PFSK-1 (cell line): ENCODE results near the gene GCLC.

Source experiments
- FOXP2 ChIP-seq: optimal IDR thresholded peaks from 2 replicates; pipeline ENCODE3; 2011; ENCODE audit warnings: borderline replicate concordance, control low read depth, inconsistent platforms; ENCODE audit not compliant: insufficient read depth; ENCODE audit errors: extremely low read length, extremely low read depth
- POLR2AphosphoS5 ChIP-seq: IDR thresholded peaks from 2 replicates; pipeline ENCODE4 v1.6.1; 2012; ENCODE audit warnings: low read depth, mild to moderate bottlenecking, control low read depth, low read length, moderate library complexity
- SIN3A ChIP-seq: IDR thresholded peaks from 2 replicates; pipeline ENCODE4 v1.6.1; 2012; ENCODE audit warnings: mild to moderate bottlenecking, low read length, moderate library complexity, borderline replicate concordance; ENCODE audit not compliant: insufficient read depth
- TAF1 ChIP-seq: IDR thresholded peaks from 2 replicates; pipeline ENCODE4 v1.6.1; 2012; ENCODE audit warnings: low read length, control low read depth, borderline replicate concordance; ENCODE audit not compliant: insufficient read depth
- TF ChIP-seq, protein P1 (sequence below), 2 experiments: IDR thresholded peaks; 2 replicates each; pipeline versions ENCODE4 v1.6.1 to v1.8.0; 2011 to 2012; ENCODE audit warnings: low read depth in 2 of 2, low read length in 2 of 2, control low read depth in 1 of 2, inconsistent platforms in 1 of 2, mild to moderate bottlenecking in 1 of 2, moderate library complexity in 1 of 2; ENCODE audit not compliant: insufficient read depth in 1 of 2

The GCLC gene

DNA sequence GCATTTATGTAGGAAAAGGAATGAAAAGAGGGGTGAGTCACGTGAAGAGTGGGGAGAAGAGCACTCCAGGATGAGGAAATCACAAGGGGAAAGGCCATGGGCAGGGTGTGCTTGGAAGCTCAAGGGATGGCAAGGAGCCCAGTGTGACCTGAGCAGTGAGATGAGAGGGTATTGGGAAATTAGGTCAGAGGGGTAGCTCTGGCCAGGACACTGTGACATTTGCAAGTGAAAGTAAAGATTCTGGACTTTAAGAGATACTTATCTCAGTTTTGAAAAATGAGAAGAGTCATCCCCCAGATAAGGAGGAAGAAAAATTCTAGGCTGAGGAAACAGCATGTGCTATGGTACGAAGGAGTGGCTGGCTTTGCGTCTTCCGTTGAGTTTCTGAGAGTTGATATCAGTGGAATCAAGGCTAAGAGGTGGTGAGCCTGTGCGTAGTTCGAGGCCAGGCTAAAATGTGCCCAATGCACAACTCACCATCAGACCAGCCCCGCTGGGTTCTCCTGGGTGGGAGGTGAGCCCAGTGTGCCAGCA lies 79.9 kb downstream of the GCLC start:
- no peak for TF ChIP-seq TAF1
- TF ChIP-seq, protein P1, sequence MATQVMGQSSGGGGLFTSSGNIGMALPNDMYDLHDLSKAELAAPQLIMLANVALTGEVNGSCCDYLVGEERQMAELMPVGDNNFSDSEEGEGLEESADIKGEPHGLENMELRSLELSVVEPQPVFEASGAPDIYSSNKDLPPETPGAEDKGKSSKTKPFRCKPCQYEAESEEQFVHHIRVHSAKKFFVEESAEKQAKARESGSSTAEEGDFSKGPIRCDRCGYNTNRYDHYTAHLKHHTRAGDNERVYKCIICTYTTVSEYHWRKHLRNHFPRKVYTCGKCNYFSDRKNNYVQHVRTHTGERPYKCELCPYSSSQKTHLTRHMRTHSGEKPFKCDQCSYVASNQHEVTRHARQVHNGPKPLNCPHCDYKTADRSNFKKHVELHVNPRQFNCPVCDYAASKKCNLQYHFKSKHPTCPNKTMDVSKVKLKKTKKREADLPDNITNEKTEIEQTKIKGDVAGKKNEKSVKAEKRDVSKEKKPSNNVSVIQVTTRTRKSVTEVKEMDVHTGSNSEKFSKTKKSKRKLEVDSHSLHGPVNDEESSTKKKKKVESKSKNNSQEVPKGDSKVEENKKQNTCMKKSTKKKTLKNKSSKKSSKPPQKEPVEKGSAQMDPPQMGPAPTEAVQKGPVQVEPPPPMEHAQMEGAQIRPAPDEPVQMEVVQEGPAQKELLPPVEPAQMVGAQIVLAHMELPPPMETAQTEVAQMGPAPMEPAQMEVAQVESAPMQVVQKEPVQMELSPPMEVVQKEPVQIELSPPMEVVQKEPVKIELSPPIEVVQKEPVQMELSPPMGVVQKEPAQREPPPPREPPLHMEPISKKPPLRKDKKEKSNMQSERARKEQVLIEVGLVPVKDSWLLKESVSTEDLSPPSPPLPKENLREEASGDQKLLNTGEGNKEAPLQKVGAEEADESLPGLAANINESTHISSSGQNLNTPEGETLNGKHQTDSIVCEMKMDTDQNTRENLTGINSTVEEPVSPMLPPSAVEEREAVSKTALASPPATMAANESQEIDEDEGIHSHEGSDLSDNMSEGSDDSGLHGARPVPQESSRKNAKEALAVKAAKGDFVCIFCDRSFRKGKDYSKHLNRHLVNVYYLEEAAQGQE (IDR thresholded peaks at IDR 0.05; ENCODE audit: insufficient read depth in 1 of 2, low read depth in 2 of 2, low read length in 2 of 2) = no peak
- TF ChIP-seq FOXP2 = no peak
- TF ChIP-seq SIN3A = no peak
- TF ChIP-seq POLR2AphosphoS5 = no peak

DNA sequence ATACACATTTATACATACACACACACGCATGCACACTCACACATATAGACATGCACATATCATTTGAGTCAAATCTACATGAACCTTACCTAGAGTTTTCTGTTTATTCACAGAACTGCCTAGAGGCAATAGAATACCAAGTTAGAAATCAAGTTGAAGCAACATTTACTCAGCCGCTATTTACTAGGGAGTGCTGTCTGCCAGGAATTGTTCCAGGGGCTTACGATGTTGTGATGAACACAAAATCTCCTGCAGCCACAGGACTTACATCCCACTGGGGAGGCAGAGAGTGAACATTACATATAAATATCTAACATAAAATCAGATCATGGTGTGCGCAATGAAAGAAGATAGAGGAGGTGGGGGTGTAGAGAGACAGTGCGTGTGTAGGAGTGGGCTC lies 80.4 kb downstream of the GCLC start:
- TF ChIP-seq TAF1 (no peak), SIN3A (no peak)
- TF ChIP-seq, protein P1 (IDR thresholded peaks at IDR 0.05; ENCODE audit: insufficient read depth in 1 of 2, low read depth in 2 of 2, low read length in 2 of 2) = no peak

DNA sequence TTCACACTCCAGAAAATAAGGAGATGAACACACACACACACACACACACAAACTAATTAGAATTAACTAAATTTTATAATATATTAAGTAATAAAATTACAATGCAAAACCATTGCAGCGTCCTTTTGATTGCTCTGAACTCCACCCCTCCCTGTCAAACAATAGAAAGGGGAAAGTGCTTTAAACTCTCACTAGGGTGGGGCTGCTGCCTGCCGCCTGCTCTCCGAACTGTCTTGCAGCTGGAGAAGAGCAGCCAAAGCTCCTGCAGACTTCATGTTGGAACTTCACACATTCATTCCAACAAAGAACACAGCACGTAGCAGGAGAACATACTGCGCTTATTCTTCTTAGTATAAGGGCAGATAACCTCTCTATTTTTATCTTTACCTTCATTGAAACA lies 83.2 kb downstream of the GCLC start:
- TF ChIP-seq FOXP2 = no peak
- no peak for TF ChIP-seq TAF1

DNA sequence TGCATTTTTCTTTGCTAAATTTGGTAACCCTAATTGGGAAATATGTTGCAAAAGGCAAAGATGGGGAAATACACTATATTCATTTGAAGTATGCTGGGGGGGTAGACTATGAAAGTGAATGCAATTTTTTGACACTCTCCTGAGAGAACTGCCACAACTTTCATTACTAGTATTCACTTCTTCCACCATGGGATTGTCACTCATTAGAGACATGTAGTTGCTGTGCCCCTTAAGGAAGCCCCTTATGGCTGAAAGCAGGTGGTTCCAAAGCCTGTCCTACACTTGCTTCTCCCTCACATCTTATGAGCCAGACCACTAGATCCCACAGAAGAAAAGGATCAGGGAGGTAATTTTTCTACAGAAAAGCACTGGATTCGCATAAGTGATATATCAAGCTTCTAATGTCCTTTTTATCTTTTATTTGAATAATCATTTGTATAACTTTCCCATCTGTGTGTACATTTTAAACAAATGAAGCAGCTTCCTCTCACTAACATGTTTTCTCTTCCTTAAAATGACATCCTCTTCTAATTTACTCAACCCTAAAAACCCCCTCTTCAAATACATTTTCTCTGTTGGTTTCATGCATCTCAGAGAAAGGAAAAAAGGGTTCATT lies 83.8 kb downstream of the GCLC start:
- TF ChIP-seq SIN3A = no peak
- TF ChIP-seq, protein P1 (IDR thresholded peaks at IDR 0.05; ENCODE audit: insufficient read depth in 1 of 2, low read depth in 2 of 2, low read length in 2 of 2) = no peak
- TF ChIP-seq TAF1 = no peak

DNA sequence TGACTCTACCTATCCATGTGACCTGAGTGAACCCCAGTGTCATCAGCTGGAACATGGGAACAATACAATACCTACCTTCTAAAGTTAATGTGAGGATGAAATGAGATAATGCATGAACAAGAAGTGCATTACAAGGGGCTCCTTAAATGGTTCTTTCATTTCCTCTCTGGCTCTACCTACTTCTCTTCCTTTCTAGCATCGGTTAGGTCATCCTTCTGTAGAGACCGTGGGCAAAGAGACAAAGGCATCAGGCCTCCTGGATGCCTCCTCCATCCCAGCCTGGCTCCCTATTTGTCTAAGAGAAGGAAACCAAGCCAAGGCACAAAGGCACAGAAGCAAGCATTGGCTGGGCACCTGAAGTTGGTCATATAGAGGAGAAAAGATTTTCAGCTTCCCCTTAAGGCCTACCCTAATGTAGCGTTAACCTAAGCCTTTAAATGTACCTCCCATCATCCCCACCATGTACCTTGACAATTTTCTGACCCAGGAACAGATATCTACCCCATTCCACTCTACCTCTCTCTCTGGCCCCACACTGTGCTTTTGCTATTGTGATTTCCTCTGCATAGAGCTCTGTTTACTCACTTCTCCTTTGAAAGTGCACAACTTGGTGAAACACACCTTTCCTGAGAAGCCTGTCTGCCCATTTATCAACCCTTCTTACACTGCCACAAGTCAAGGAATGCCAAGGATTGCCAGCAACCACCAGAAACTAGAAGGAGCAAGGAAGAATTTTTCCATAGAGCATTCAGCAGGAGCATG lies 86.6 kb downstream of the GCLC start:
- TF ChIP-seq SIN3A (no peak), POLR2AphosphoS5 (no peak), FOXP2 (no peak), TAF1 (no peak)
- TF ChIP-seq, protein P1 (IDR thresholded peaks at IDR 0.05; ENCODE audit: insufficient read depth in 1 of 2, low read depth in 2 of 2, low read length in 2 of 2) = no peak
